DOHH2 (cell line): ENCODE measurements around the gene KBTBD12.

ENCODE experiments used
- H3F3A ChIP-seq: fragments of 200-600 bp; sonication (generic), shearing (Covaris generic); 2 replicates; pipeline ENCODE4 v1.6.0; 2016; ENCODE audit warnings: antibody characterized with exemption, mild to moderate bottlenecking; ENCODE audit not compliant: control insufficient read depth, insufficient read depth
- H3K27ac ChIP-seq: fragments of 200-600 bp; sonication (generic); 2 replicates; pipeline ENCODE4 v1.5.1; 2014; ENCODE audit warnings: low read depth, mild to moderate bottlenecking, low read length, moderate library complexity
- H3K27me3 ChIP-seq: fragments of 200-600 bp; sonication (generic); 2 replicates; pipeline ENCODE4 v1.6.1; 2014; ENCODE audit warnings: mild to moderate bottlenecking, low read length, mixed read lengths; ENCODE audit not compliant: control insufficient read depth
- H3K36me3 ChIP-seq: fragments of 200-600 bp; sonication (generic); 2 replicates; pipeline ENCODE4 v1.6.1; 2014; ENCODE audit warnings: mild to moderate bottlenecking, low read length, moderate library complexity, mixed read lengths; ENCODE audit not compliant: control insufficient read depth
- H3K4me1 ChIP-seq: fragments of 200-600 bp; sonication (generic); 2 replicates; pipeline ENCODE4 v1.6.1; 2014; ENCODE audit warnings: mild to moderate bottlenecking, low read length, mixed read lengths; ENCODE audit not compliant: control insufficient read depth
- H3K4me2 ChIP-seq: fragments of 200-600 bp; sonication (generic); 2 replicates; pipeline ENCODE4 v1.6.0; 2014; ENCODE audit warnings: mild to moderate bottlenecking, low read length, moderate library complexity
- H3K4me3 ChIP-seq: fragments of 200-600 bp; sonication (generic); 2 replicates; pipeline ENCODE4 v1.5.1; 2014; ENCODE audit warnings: mild to moderate bottlenecking, low read length, mixed read lengths
- H3K79me2 ChIP-seq: fragments of 200-600 bp; sonication (generic); 2 replicates; pipeline ENCODE4 v1.6.1; 2014; ENCODE audit warnings: mild to moderate bottlenecking, low read length, mixed read lengths; ENCODE audit not compliant: control insufficient read depth
- H3K9me2 ChIP-seq: fragments of 200-600 bp; sonication (generic); replicated peaks from 2 replicates; pipeline ENCODE4 v1.6.1; 2014; ENCODE audit warnings: mild to moderate bottlenecking, low read length, mixed read lengths; ENCODE audit not compliant: control insufficient read depth
- H3K9me3 ChIP-seq: fragments of 200-600 bp; sonication (generic); 2 replicates; pipeline ENCODE4 v1.6.1; 2014; ENCODE audit warnings: antibody characterized with exemption, low read length, mixed read lengths; ENCODE audit not compliant: control insufficient read depth, insufficient read depth
- H4K20me1 ChIP-seq: fragments of 200-600 bp; sonication (generic); 2 replicates; pipeline ENCODE4 v1.6.0; 2014; ENCODE audit warnings: low read depth, mild to moderate bottlenecking, antibody characterized with exemption, low read length, moderate library complexity; ENCODE audit not compliant: control insufficient read depth, insufficient read depth
- EZH2phosphoT487 ChIP-seq: fragments of 200-600 bp; sonication (generic); IDR thresholded peaks from 2 replicates; pipeline ENCODE4 v1.6.1; 2017; ENCODE audit warnings: borderline replicate concordance, mild to moderate bottlenecking, antibody characterized with exemption, low read length, moderate library complexity, mixed read lengths
- TF ChIP-seq, protein P1 (sequence below): fragments of 200-600 bp; sonication (generic); IDR thresholded peaks from one replicate; pipeline ENCODE4 v1.5.1; 2014; ENCODE audit warnings: antibody characterized with exemption, mild to moderate bottlenecking, low read depth, low read length; ENCODE audit not compliant: poor library complexity, severe bottlenecking

The KBTBD12 gene

DNA sequence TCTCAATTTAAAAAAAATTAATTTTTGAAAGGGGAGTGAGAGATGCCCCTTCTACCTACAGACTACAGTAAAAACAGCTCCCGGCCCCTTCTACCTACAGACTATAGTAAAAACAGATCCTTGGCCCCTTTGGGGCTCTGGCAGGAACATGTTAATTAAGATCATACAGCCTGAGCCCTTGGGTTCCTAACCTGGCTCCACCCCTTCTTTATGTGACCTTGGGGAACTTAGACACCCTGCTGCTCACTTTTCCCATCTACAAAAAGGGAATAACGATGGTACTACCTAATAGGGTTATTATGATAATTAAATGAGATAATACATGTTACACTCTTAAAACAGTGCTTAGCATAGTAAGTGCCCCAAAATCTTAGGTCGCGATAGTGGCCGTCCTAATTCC is 77.1 kb downstream of the KBTBD12 start:
- no peaks in the 10 kb centered on the region for H3K79me2 ChIP-seq
- H3K4me2 ChIP-seq = no peak overlapping the region
- no peak overlapping the region for H3K27ac ChIP-seq
- 0 out of 2 replicates have a peak, but pooled peaks cover 3% of the 10 kb centered on the region for H3K4me1 ChIP-seq
- no peaks in the 10 kb centered on the region for H3F3A ChIP-seq
- no peak overlapping the region for H3K4me3 ChIP-seq
- TF ChIP-seq, protein P1, sequence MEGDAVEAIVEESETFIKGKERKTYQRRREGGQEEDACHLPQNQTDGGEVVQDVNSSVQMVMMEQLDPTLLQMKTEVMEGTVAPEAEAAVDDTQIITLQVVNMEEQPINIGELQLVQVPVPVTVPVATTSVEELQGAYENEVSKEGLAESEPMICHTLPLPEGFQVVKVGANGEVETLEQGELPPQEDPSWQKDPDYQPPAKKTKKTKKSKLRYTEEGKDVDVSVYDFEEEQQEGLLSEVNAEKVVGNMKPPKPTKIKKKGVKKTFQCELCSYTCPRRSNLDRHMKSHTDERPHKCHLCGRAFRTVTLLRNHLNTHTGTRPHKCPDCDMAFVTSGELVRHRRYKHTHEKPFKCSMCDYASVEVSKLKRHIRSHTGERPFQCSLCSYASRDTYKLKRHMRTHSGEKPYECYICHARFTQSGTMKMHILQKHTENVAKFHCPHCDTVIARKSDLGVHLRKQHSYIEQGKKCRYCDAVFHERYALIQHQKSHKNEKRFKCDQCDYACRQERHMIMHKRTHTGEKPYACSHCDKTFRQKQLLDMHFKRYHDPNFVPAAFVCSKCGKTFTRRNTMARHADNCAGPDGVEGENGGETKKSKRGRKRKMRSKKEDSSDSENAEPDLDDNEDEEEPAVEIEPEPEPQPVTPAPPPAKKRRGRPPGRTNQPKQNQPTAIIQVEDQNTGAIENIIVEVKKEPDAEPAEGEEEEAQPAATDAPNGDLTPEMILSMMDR = no peak
- no peak for TF ChIP-seq EZH2phosphoT487
- no peaks in the 10 kb centered on the region for H4K20me1 ChIP-seq
- no peaks in the 10 kb centered on the region for H3K36me3 ChIP-seq
- no peaks in the 10 kb centered on the region for H3K9me3 ChIP-seq
- peaks cover 9% of the 10 kb centered on the region; the same call in 1 of the 2 replicates for H3K27me3 ChIP-seq
- H3K9me2 ChIP-seq = no peaks in the 10 kb centered on the region

DNA sequence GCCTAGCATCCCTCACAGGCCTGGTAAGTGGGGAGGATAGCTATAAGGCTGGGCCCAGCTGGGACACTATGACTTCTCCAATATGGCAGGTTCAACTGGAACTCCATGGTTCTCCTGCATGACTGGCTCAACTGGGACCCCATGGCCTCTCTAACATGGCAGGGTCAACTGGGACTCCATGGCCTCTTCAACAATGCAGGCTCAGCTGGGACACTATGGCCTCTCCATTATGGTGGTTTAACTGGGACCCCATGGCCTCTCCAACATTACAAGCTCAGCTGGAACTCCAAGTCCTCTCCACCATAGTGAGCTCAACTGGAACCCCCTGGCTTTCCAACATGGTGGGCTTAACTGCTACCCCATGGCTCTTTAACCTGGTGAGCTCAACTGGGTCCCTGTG is 79.0 kb downstream of the KBTBD12 start:
- no peak for TF ChIP-seq EZH2phosphoT487
- no peak overlapping the region for H3K4me3 ChIP-seq

DNA sequence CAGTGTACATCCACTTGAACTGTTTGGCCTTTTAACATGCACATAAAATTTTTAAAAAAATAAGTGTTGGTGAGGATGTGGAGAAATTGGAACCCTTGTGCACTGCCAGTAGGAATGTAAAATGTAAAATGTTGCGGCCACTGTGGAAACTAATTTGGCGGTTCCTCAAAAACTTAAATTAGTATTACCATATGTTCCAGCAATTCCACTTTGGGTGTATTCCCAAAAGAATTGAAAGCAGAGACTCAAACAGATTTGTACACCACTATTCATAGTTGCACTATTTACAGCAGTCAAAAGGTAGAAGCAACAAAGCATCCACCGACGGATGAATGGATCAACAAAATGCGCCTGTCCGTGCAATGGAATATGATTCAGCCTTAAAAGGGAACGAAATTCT is 82.0 kb downstream of the KBTBD12 start:
- H3K9me3 ChIP-seq = no peaks in the 10 kb centered on the region
- H3K27ac ChIP-seq = no peak overlapping the region
- H3K4me1 ChIP-seq = 0 out of 2 replicates have a peak, but pooled peaks cover 3% of the 10 kb centered on the region
- no peaks in the 10 kb centered on the region for H4K20me1 ChIP-seq
- no peaks in the 10 kb centered on the region for H3F3A ChIP-seq
- no peaks in the 10 kb centered on the region for H3K36me3 ChIP-seq
- H3K9me2 ChIP-seq = no peaks in the 10 kb centered on the region
- TF ChIP-seq, protein P1 = no peak
- no peak for TF ChIP-seq EZH2phosphoT487
- H3K27me3 ChIP-seq = peaks cover 12% of the 10 kb centered on the region; the same call in 1 of the 2 replicates
- no peak overlapping the region for H3K4me3 ChIP-seq
- no peaks in the 10 kb centered on the region for H3K79me2 ChIP-seq
- no peak overlapping the region for H3K4me2 ChIP-seq

More for the DNA sequence above, 79.0 kb downstream of the KBTBD12 start:
- no peaks in the 10 kb centered on the region for H3K9me3 ChIP-seq
- H3K27ac ChIP-seq = no peak overlapping the region
- no peaks in the 10 kb centered on the region for H3F3A ChIP-seq
- no peaks in the 10 kb centered on the region for H3K79me2 ChIP-seq
- no peaks in the 10 kb centered on the region for H4K20me1 ChIP-seq
- no peaks in the 10 kb centered on the region for H3K36me3 ChIP-seq
- peaks cover 1% of the 10 kb centered on the region; the same call in 1 of the 2 replicates for H3K27me3 ChIP-seq
- 0 out of 2 replicates have a peak, but pooled peaks cover 3% of the 10 kb centered on the region for H3K4me1 ChIP-seq
- no peaks in the 10 kb centered on the region for H3K9me2 ChIP-seq
- no peak overlapping the region for H3K4me2 ChIP-seq

DNA sequence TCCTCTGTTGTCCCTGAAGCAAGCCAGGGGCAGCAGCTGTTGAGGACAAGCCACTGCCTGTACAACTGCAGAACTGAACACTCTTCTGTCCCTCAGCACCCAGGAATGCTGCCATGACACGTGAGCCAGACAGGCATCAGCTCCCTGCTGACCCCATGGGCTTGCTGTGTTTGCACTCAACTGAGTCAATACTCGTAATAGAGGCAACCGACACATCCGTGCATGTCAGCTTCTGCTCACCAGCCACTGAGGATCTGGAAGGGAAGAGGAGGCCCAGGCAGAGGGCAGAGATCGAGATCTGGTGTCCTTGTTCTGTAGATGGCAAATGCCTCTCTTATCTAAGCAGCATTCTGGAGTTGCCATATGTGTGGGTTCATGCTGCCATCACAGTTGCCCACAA is 82.9 kb downstream of the KBTBD12 start:
- Histone ChIP-seq H3K36me3 (no peaks in the 10 kb centered on the region), H3F3A (no peaks in the 10 kb centered on the region), H3K9me2 (no peaks in the 10 kb centered on the region), H3K27ac (no peak overlapping the region), H3K27me3 (peaks cover 13% of the 10 kb centered on the region; the same call in 1 of the 2 replicates), H3K4me2 (no peak overlapping the region), H4K20me1 (no peaks in the 10 kb centered on the region), H3K4me3 (no peak overlapping the region), H3K4me1 (0 out of 2 replicates have a peak, but pooled peaks cover 3% of the 10 kb centered on the region), H3K79me2 (no peaks in the 10 kb centered on the region), H3K9me3 (no peaks in the 10 kb centered on the region)
- TF ChIP-seq EZH2phosphoT487 = no peak
- TF ChIP-seq, protein P1 = no peak
